Activated naive CD4-positive, alpha-beta T cell treated with anti-CD3 and anti-CD28 coated beads, Interleukin-2, amount 50 U/mL, for 24 hours (primary cell): ENCODE results near the gene NAALADL2.

ENCODE experiments used
- H3K27ac Mint-ChIP-seq: one replicate; pipeline ENCODE4 v1.8.0; 2021; ENCODE audit warnings: mild to moderate bottlenecking, mixed read lengths
- H3K27me3 Mint-ChIP-seq: one replicate; pipeline ENCODE4 v1.8.0; 2021; ENCODE audit warnings: mixed read lengths
- H3K36me3 Mint-ChIP-seq: one replicate; pipeline ENCODE4 v1.8.0; 2021; ENCODE audit warnings: mixed read lengths
- H3K4me1 Mint-ChIP-seq: one replicate; pipeline ENCODE4 v1.8.0; 2021; ENCODE audit warnings: mixed read lengths
- H3K4me3 Mint-ChIP-seq: one replicate; pipeline ENCODE4 v1.8.0; 2021; ENCODE audit warnings: mild to moderate bottlenecking, mixed read lengths
- H3K9me3 Mint-ChIP-seq: one replicate; pipeline ENCODE4 v1.8.0; 2021; ENCODE audit warnings: mixed read lengths

Gene NAALADL2

GRCh38 chr3:174863488-174863887, 4.4 kb downstream of the NAALADL2 start:
- no peaks in the 10 kb centered on the region for H3K4me1 Mint-ChIP-seq
- no peak overlapping the region for H3K27ac Mint-ChIP-seq
- no peaks in the 10 kb centered on the region for H3K27me3 Mint-ChIP-seq
- H3K4me3 Mint-ChIP-seq, result no peak overlapping the region
- H3K9me3 Mint-ChIP-seq, result no peaks in the 10 kb centered on the region
- H3K36me3 Mint-ChIP-seq, result no peaks in the 10 kb centered on the region

GRCh38 chr3:174869448-174869847, 10.3 kb downstream of the NAALADL2 start:
- no peaks in the 10 kb centered on the region for H3K36me3 Mint-ChIP-seq
- H3K27me3 Mint-ChIP-seq, result no peaks in the 10 kb centered on the region
- H3K4me1 Mint-ChIP-seq, result no peaks in the 10 kb centered on the region
- no peak overlapping the region for H3K4me3 Mint-ChIP-seq
- H3K27ac Mint-ChIP-seq, result no peak overlapping the region
- no peaks in the 10 kb centered on the region for H3K9me3 Mint-ChIP-seq

- no peak overlapping the region for H3K27ac Mint-ChIP-seq
- no peak overlapping the region for H3K4me3 Mint-ChIP-seq
- no peaks in the 10 kb centered on the region for H3K27me3 Mint-ChIP-seq
- H3K9me3 Mint-ChIP-seq, result no peaks in the 10 kb centered on the region
- no peaks in the 10 kb centered on the region for H3K4me1 Mint-ChIP-seq
- no peaks in the 10 kb centered on the region for H3K36me3 Mint-ChIP-seq
Observed at GRCh38 chr3:174873832-174874657, 14.9 kb downstream of the NAALADL2 start.

- no peak overlapping the region for H3K27ac Mint-ChIP-seq
- no peaks in the 10 kb centered on the region for H3K4me1 Mint-ChIP-seq
- no peak overlapping the region for H3K4me3 Mint-ChIP-seq
- no peaks in the 10 kb centered on the region for H3K27me3 Mint-ChIP-seq
- H3K36me3 Mint-ChIP-seq, result no peaks in the 10 kb centered on the region
- H3K9me3 Mint-ChIP-seq, result peaks cover 15% of the 10 kb centered on the region
Observed at GRCh38 chr3:174882789-174883188, 23.7 kb downstream of the NAALADL2 start.

- Mint-ChIP-seq H3K4me1 (no peaks in the 10 kb centered on the region), H3K4me3 (no peak overlapping the region), H3K36me3 (no peaks in the 10 kb centered on the region), H3K27ac (no peak overlapping the region), H3K27me3 (no peaks in the 10 kb centered on the region), H3K9me3 (peaks cover 15% of the 10 kb centered on the region)
Observed at GRCh38 chr3:174883881-174884675, 24.9 kb downstream of the NAALADL2 start.

GRCh38 chr3:174884776-174885568, 25.8 kb downstream of the NAALADL2 start:
- Mint-ChIP-seq H3K36me3 (no peaks in the 10 kb centered on the region), H3K9me3 (peaks cover 11% of the 10 kb centered on the region), H3K4me3 (no peak overlapping the region), H3K27ac (no peak overlapping the region), H3K4me1 (no peaks in the 10 kb centered on the region), H3K27me3 (no peaks in the 10 kb centered on the region)

GRCh38 chr3:174891524-174892203, 32.5 kb downstream of the NAALADL2 start:
- H3K27me3 Mint-ChIP-seq, result no peaks in the 10 kb centered on the region
- H3K36me3 Mint-ChIP-seq, result no peaks in the 10 kb centered on the region
- no peaks in the 10 kb centered on the region for H3K4me1 Mint-ChIP-seq
- no peak overlapping the region for H3K27ac Mint-ChIP-seq
- H3K9me3 Mint-ChIP-seq, result peaks cover 18% of the 10 kb centered on the region
- H3K4me3 Mint-ChIP-seq, result no peak overlapping the region

- Mint-ChIP-seq H3K4me3 (no peak overlapping the region), H3K9me3 (no peaks in the 10 kb centered on the region), H3K36me3 (no peaks in the 10 kb centered on the region)
Observed at GRCh38 chr3:174907027-174907426, 47.9 kb downstream of the NAALADL2 start.

GRCh38 chr3:174907628-174908407, 48.7 kb downstream of the NAALADL2 start:
- Mint-ChIP-seq H3K9me3 (no peaks in the 10 kb centered on the region), H3K4me1 (no peaks in the 10 kb centered on the region), H3K36me3 (no peaks in the 10 kb centered on the region), H3K4me3 (no peak overlapping the region), H3K27ac (no peak overlapping the region), H3K27me3 (no peaks in the 10 kb centered on the region)

More at GRCh38 chr3:174907027-174907426, 47.9 kb downstream of the NAALADL2 start:
- Mint-ChIP-seq H3K4me1 (no peaks in the 10 kb centered on the region), H3K27ac (no peak overlapping the region), H3K27me3 (no peaks in the 10 kb centered on the region)

GRCh38 chr3:174931473-174932353, 72.6 kb downstream of the NAALADL2 start:
- no peaks in the 10 kb centered on the region for H3K36me3 Mint-ChIP-seq
- H3K9me3 Mint-ChIP-seq, result no peaks in the 10 kb centered on the region
- H3K27ac Mint-ChIP-seq, result no peak overlapping the region
- H3K4me3 Mint-ChIP-seq, result no peak overlapping the region
- H3K4me1 Mint-ChIP-seq, result no peaks in the 10 kb centered on the region
- no peaks in the 10 kb centered on the region for H3K27me3 Mint-ChIP-seq

- Mint-ChIP-seq H3K27me3 (no peaks in the 10 kb centered on the region), H3K4me3 (no peak overlapping the region), H3K36me3 (no peaks in the 10 kb centered on the region), H3K4me1 (no peaks in the 10 kb centered on the region), H3K9me3 (no peaks in the 10 kb centered on the region), H3K27ac (no peak overlapping the region)
Observed at GRCh38 chr3:174936590-174936989, 77.5 kb downstream of the NAALADL2 start.

- Mint-ChIP-seq H3K4me1 (no peaks in the 10 kb centered on the region), H3K27ac (no peak overlapping the region), H3K27me3 (no peaks in the 10 kb centered on the region), H3K36me3 (no peaks in the 10 kb centered on the region), H3K9me3 (no peaks in the 10 kb centered on the region), H3K4me3 (no peak overlapping the region)
Observed at GRCh38 chr3:174937478-174937877, 78.3 kb downstream of the NAALADL2 start.

GRCh38 chr3:174938102-174938501, 79.0 kb downstream of the NAALADL2 start:
- H3K4me1 Mint-ChIP-seq, result no peaks in the 10 kb centered on the region
- H3K4me3 Mint-ChIP-seq, result no peak overlapping the region
- no peaks in the 10 kb centered on the region for H3K27me3 Mint-ChIP-seq

GRCh38 chr3:174940151-174940550, 81.0 kb downstream of the NAALADL2 start:
- Mint-ChIP-seq H3K4me1 (no peaks in the 10 kb centered on the region), H3K9me3 (no peaks in the 10 kb centered on the region), H3K27ac (no peak overlapping the region), H3K4me3 (no peak overlapping the region), H3K36me3 (no peaks in the 10 kb centered on the region), H3K27me3 (no peaks in the 10 kb centered on the region)

More at GRCh38 chr3:174938102-174938501, 79.0 kb downstream of the NAALADL2 start:
- no peak overlapping the region for H3K27ac Mint-ChIP-seq
- no peaks in the 10 kb centered on the region for H3K36me3 Mint-ChIP-seq
- H3K9me3 Mint-ChIP-seq, result no peaks in the 10 kb centered on the region
